HEK293 (cell line): ENCODE data around the gene FOLR1.

ENCODE experiments used
- CTCF ChIP-seq: fragments of 450-650 bp; formaldehyde crosslinking; IDR thresholded peaks from 2 replicates; pipeline ENCODE4 v1.5.1; 2016; ENCODE audit warnings: missing biosample characterization, missing genetic modification characterization
- GLI4 ChIP-seq: fragments of 450-650 bp; formaldehyde crosslinking; IDR thresholded peaks from 2 replicates; pipeline ENCODE4 v1.5.1; 2016; ENCODE audit warnings: missing biosample characterization, missing genetic modification characterization
- MEIS1 ChIP-seq: sonication (generic); formaldehyde crosslinking; IDR thresholded peaks from 2 replicates; pipeline ENCODE4 v1.8.1; 2022; ENCODE audit warnings: missing genetic modification reagents, mild to moderate bottlenecking, borderline replicate concordance
- PATZ1 ChIP-seq: fragments of 450-650 bp; formaldehyde crosslinking; IDR thresholded peaks from 2 replicates; pipeline ENCODE4 v1.5.1; 2016; ENCODE audit warnings: missing biosample characterization, missing genetic modification characterization
- REST ChIP-seq: fragments of 450-650 bp; formaldehyde crosslinking; IDR thresholded peaks from 2 replicates; pipeline ENCODE4 v1.5.1; 2016; ENCODE audit warnings: missing biosample characterization, missing genetic modification characterization
- ZFP69B ChIP-seq: fragments of 450-650 bp; formaldehyde crosslinking; IDR thresholded peaks from 2 replicates; pipeline ENCODE4 v1.5.1; 2016; ENCODE audit warnings: missing biosample characterization, missing genetic modification characterization
- ZNF274 ChIP-seq, 2 experiments: fragments of 200-500 bp in 1 of 2; fragments of 450-650 bp in 1 of 2; sonication (Bioruptor generic) in 1 of 2; formaldehyde crosslinking in 1 of 2; IDR thresholded peaks; 2 replicates each; pipeline versions ENCODE4 v1.5.1 to v1.6.1; 2014 to 2016; ENCODE audit warnings: borderline replicate concordance in 1 of 2, inconsistent platforms in 1 of 2, low read length in 1 of 2, missing biosample characterization in 1 of 2, missing genetic modification characterization in 1 of 2
- ZNF362 ChIP-seq: fragments of 450-650 bp; formaldehyde crosslinking; IDR thresholded peaks from 2 replicates; pipeline ENCODE4 v1.5.1; 2016; ENCODE audit warnings: missing biosample characterization, missing genetic modification characterization
- ZNF398 ChIP-seq: fragments of 450-650 bp; formaldehyde crosslinking; IDR thresholded peaks from 2 replicates; pipeline ENCODE4 v1.5.1; 2017; ENCODE audit warnings: missing biosample characterization, missing genetic modification characterization
- ZNF473 ChIP-seq: fragments of 450-650 bp; formaldehyde crosslinking; IDR thresholded peaks from 2 replicates; pipeline ENCODE4 v1.5.1; 2017; ENCODE audit warnings: missing biosample characterization, missing genetic modification characterization
- ZNF660 ChIP-seq: fragments of 450-650 bp; IDR thresholded peaks from 2 replicates; pipeline ENCODE4 v1.5.1; 2018; ENCODE audit warnings: missing biosample characterization, mild to moderate bottlenecking, missing genetic modification characterization
- ZNF704 ChIP-seq: fragments of 450-650 bp; formaldehyde crosslinking; IDR thresholded peaks from 2 replicates; pipeline ENCODE4 v1.5.1; 2016; ENCODE audit warnings: missing biosample characterization, missing genetic modification characterization
- ZNF777 ChIP-seq: fragments of 450-650 bp; formaldehyde crosslinking; IDR thresholded peaks from 2 replicates; pipeline ENCODE4 v1.5.1; 2017; ENCODE audit warnings: missing biosample characterization, missing genetic modification characterization, borderline replicate concordance
- ZSCAN30 ChIP-seq: fragments of 450-650 bp; IDR thresholded peaks from 2 replicates; pipeline ENCODE4 v1.5.1; 2018; ENCODE audit warnings: missing biosample characterization, mild to moderate bottlenecking, missing genetic modification characterization, moderate library complexity

- no peak for TF ChIP-seq ZNF274 (IDR thresholded peaks at IDR 0.05; ENCODE audit: low read length)
- TF ChIP-seq ZNF274 (tag by site-specific recombination; IDR thresholded peaks at IDR 0.05; ENCODE audit: borderline replicate concordance) = no peak
- no peak for TF ChIP-seq CTCF (tag by site-specific recombination)
- TF ChIP-seq PATZ1 (tag by site-specific recombination) = no peak
- TF ChIP-seq REST (tag by site-specific recombination) = no peak
- no peak for TF ChIP-seq ZNF473 (tag by site-specific recombination)
- no peak for TF ChIP-seq ZSCAN30
- TF ChIP-seq ZNF660 (tag by site-specific recombination) = no peak
- TF ChIP-seq MEIS1 (CRISPR knock-in tag) = no peak
- no peak for TF ChIP-seq ZNF398 (tag by site-specific recombination)
- TF ChIP-seq ZNF777 = no peak
- no peak for TF ChIP-seq ZNF362 (tag by site-specific recombination)
- TF ChIP-seq GLI4 (tag by site-specific recombination) = no peak
- TF ChIP-seq ZFP69B = no peak
- TF ChIP-seq ZNF704 = no peak
These were observed 43.6 kb downstream of the FOLR1 start for GRCh38 chr11:72235351-72236057.
